ENCODE measurements around the gene SUMO2.

The SUMO2 gene

GRCh38 chr17:75182569-75183436 lies at the start of gene SUMO2:
Gene SUMO2 (minus strand): TSS chr17:75182959. CDS start chr17:75182834, 125 bp downstream.
- TF ChIP-seq CTCF (IDR thresholded peaks at IDR 0.05; ENCODE audit: low read depth, low read length, missing control alignments) = no peak
- peak; percentile 71 for DNase-seq (ENCODE audit: extremely low read depth, low read depth)
- peak within 1 kb of the TSS; percentile 94 for H3K4me3 ChIP-seq (replicated peaks; ENCODE audit: low read depth, low read length)

- TF ChIP-seq CTCF (IDR thresholded peaks at IDR 0.05; ENCODE audit: low read depth, low read length, missing control alignments) = no peak
- no peak for DNase-seq (ENCODE audit: extremely low read depth, low read depth)
Observed at GRCh38 chr17:75231741-75232464, 49.1 kb upstream of the SUMO2 start.

GRCh38 chr17:75231071-75231470 lies 48.3 kb upstream of the SUMO2 start:
- no peak for DNase-seq (ENCODE audit: extremely low read depth, low read depth)
- H3K4me3 ChIP-seq (replicated peaks; ENCODE audit: low read depth, low read length) = no peak overlapping the region
- TF ChIP-seq CTCF (IDR thresholded peaks at IDR 0.05; ENCODE audit: low read depth, low read length, missing control alignments) = no peak

More at GRCh38 chr17:75231741-75232464, 49.1 kb upstream of the SUMO2 start:
- H3K4me3 ChIP-seq (replicated peaks; ENCODE audit: low read depth, low read length) = no peak overlapping the region

- TF ChIP-seq CTCF (IDR thresholded peaks at IDR 0.05; ENCODE audit: low read depth, low read length, missing control alignments) = no peak
- H3K4me3 ChIP-seq (replicated peaks; ENCODE audit: low read depth, low read length) = no peak overlapping the region
- DNase-seq (ENCODE audit: extremely low read depth, low read depth) = no peak
Observed at GRCh38 chr17:75228847-75229246, 46.1 kb upstream of the SUMO2 start.

- no peak overlapping the region for H3K4me3 ChIP-seq (replicated peaks; ENCODE audit: low read depth, low read length)
- no peak for DNase-seq (ENCODE audit: extremely low read depth, low read depth)
- TF ChIP-seq CTCF (IDR thresholded peaks at IDR 0.05; ENCODE audit: low read depth, low read length, missing control alignments) = no peak
Observed at GRCh38 chr17:75228305-75228704, 45.5 kb upstream of the SUMO2 start.

- TF ChIP-seq CTCF (IDR thresholded peaks at IDR 0.05; ENCODE audit: low read depth, low read length, missing control alignments) = no peak
- H3K4me3 ChIP-seq (replicated peaks; ENCODE audit: low read depth, low read length) = no peak overlapping the region
- no peak for DNase-seq (ENCODE audit: extremely low read depth, low read depth)
Observed at GRCh38 chr17:75227729-75228128, 45.0 kb upstream of the SUMO2 start.

Data from HFF-Myc (cell line).